A673 (cell line): ENCODE results near the gene FBXW8. TPM values are rescaled to one million over a fixed set of nuclear protein-coding genes. Genes with fewer than 3 reads are reported as not detected.

Source experiments
- BruUV-seq: library from RNA; stranded (reverse); fragments of 400-500 nt; replicated peaks from 2 replicates; lab custom pipeline; 2021; lab: Mats Ljungman, UMichigan
- CTCF ChIA-PET: fragments of 300-600 bp; sonication (Branson Sonifier 250); formaldehyde crosslinking; loops from one replicate; lab custom pipeline; 2022; ENCODE audit warnings: antibody characterized with exemption; lab: Charles Lee
- POLR2A ChIA-PET: fragments of 300-600 bp; sonication (Branson Sonifier 250); formaldehyde crosslinking; loops from one replicate; lab custom pipeline; 2022; ENCODE audit warnings: antibody characterized with exemption; ENCODE audit not compliant: low non-redundant PET; lab: Charles Lee
- DNase-seq: peaks from one replicate; pipeline ENCODE4 v3.0.0-alpha.2; 2015; ENCODE audit warnings: low spot score
- H3K27ac ChIP-seq: fragments of 200-600 bp; sonication (generic); 2 replicates; pipeline ENCODE4 v1.5.1; 2016; ENCODE audit warnings: mixed run types, low read depth, mild to moderate bottlenecking, mixed read lengths, antibody characterized with exemption, low read length; ENCODE audit not compliant: poor library complexity, severe bottlenecking
- H3K27me3 ChIP-seq: fragments of 200-600 bp; sonication (generic); replicated peaks from 2 replicates; pipeline ENCODE4 v1.6.1; 2017; ENCODE audit warnings: mixed run types, low read depth, mild to moderate bottlenecking, mixed read lengths, antibody characterized with exemption, low read length; ENCODE audit not compliant: insufficient read depth, poor library complexity
- H3K36me3 ChIP-seq: fragments of 200-600 bp; sonication (generic); 2 replicates; pipeline ENCODE4 v1.6.1; 2016; ENCODE audit warnings: mixed run types, mild to moderate bottlenecking, mixed read lengths, antibody characterized with exemption, low read length; ENCODE audit not compliant: insufficient read depth, poor library complexity, severe bottlenecking
- H3K4me1 ChIP-seq: fragments of 200-600 bp; sonication (generic); 2 replicates; pipeline ENCODE4 v1.6.1; 2017; ENCODE audit warnings: mixed run types, mild to moderate bottlenecking, mixed read lengths, antibody characterized with exemption, low read length; ENCODE audit not compliant: insufficient read depth, poor library complexity, severe bottlenecking
- H3K4me3 ChIP-seq: fragments of 200-600 bp; sonication (generic); 2 replicates; pipeline ENCODE4 v1.5.1; 2016; ENCODE audit warnings: low read depth, mixed run types, mild to moderate bottlenecking, mixed read lengths, low read length; ENCODE audit not compliant: poor library complexity, severe bottlenecking
- H3K9me3 ChIP-seq: fragments of 200-600 bp; sonication (generic); 2 replicates; pipeline ENCODE4 v1.6.1; 2016; ENCODE audit warnings: mixed run types, low read depth, mild to moderate bottlenecking, mixed read lengths, antibody characterized with exemption, low read length; ENCODE audit not compliant: poor library complexity, severe bottlenecking
- EZH2 ChIP-seq: fragments of 200-600 bp; sonication (generic); IDR thresholded peaks from 2 replicates; pipeline ENCODE4 v1.6.1; 2017; ENCODE audit warnings: borderline replicate concordance, low read depth, mild to moderate bottlenecking, mixed read lengths, antibody characterized with exemption, low read length; ENCODE audit not compliant: poor library complexity, severe bottlenecking
- intact Hi-C: fragments of 100-400 bp; cut with micrococcal nuclease; formaldehyde crosslinking; loops from one replicate; pipeline ENCODE4 v1.10.0; 2022; ENCODE audit not compliant: unreplicated experiment
- total RNA-seq: library from RNA; stranded (reverse); gene quantifications from 2 replicates; pipeline ENCODE4 v1.2.3, GENCODE V29; 2021
- TF ChIP-seq, protein P1 (sequence below): fragments of 300-800, 200-600 bp; sonication (generic); conservative IDR thresholded peaks from 2 replicates; pipeline ENCODE4 v1.5.1; 2017; ENCODE audit warnings: low read depth, mild to moderate bottlenecking, antibody characterized with exemption, low read length, moderate library complexity, mixed read lengths

Gene FBXW8
- total RNA-seq, 1 experiment from 2014 or later = 14.8 TPM

DNA sequence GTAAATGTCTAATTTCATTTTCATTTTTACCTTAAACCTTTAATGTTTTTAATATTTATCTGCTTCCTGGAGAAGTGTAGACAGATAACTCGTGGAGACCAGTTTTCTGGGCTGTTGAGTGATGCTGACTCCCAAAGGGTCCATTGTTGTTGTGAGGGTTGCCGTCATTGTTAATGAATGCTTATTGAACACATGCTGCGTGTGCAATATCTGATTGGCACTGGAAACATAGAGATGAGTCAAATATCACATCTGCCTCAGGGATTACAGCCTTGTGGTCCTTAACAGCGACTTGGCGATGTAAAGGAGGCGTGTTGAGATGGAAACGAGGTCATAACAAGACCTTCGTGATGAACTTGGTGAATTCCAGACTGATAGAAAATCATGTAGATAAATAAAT is 85.9 kb downstream of the FBXW8 start:
- intact Hi-C loops = no loop called here
- Histone ChIP-seq H3K27me3 (no peaks in the 10 kb centered on the region), H3K27ac (no peak overlapping the region), H3K4me1 (no peaks in the 10 kb centered on the region), H3K9me3 (no peaks in the 10 kb centered on the region), H3K4me3 (no peak overlapping the region), H3K36me3 (no peaks in the 10 kb centered on the region)
- no peak for DNase-seq
- ChIA-PET POLR2A (no interaction called here), CTCF (no interaction called here)
- no TSS peak for BruUV-seq
- TF ChIP-seq, protein P1, sequence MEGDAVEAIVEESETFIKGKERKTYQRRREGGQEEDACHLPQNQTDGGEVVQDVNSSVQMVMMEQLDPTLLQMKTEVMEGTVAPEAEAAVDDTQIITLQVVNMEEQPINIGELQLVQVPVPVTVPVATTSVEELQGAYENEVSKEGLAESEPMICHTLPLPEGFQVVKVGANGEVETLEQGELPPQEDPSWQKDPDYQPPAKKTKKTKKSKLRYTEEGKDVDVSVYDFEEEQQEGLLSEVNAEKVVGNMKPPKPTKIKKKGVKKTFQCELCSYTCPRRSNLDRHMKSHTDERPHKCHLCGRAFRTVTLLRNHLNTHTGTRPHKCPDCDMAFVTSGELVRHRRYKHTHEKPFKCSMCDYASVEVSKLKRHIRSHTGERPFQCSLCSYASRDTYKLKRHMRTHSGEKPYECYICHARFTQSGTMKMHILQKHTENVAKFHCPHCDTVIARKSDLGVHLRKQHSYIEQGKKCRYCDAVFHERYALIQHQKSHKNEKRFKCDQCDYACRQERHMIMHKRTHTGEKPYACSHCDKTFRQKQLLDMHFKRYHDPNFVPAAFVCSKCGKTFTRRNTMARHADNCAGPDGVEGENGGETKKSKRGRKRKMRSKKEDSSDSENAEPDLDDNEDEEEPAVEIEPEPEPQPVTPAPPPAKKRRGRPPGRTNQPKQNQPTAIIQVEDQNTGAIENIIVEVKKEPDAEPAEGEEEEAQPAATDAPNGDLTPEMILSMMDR = no peak
- TF ChIP-seq EZH2 = no peak

- no peak for DNase-seq
- Histone ChIP-seq H3K4me3 (no peak overlapping the region), H3K27me3 (no peaks in the 10 kb centered on the region), H3K4me1 (no peaks in the 10 kb centered on the region), H3K36me3 (no peaks in the 10 kb centered on the region), H3K27ac (no peak overlapping the region), H3K9me3 (no peaks in the 10 kb centered on the region)
- TF ChIP-seq EZH2 = no peak
- TF ChIP-seq, protein P1 = no peak
- ChIA-PET CTCF (no interaction called here), POLR2A (no interaction called here)
- intact Hi-C loops = no loop called here
- no TSS peak for BruUV-seq
These were observed 88.3 kb downstream of the FBXW8 start for GRCh38 chr12:116999066-116999465.

DNA sequence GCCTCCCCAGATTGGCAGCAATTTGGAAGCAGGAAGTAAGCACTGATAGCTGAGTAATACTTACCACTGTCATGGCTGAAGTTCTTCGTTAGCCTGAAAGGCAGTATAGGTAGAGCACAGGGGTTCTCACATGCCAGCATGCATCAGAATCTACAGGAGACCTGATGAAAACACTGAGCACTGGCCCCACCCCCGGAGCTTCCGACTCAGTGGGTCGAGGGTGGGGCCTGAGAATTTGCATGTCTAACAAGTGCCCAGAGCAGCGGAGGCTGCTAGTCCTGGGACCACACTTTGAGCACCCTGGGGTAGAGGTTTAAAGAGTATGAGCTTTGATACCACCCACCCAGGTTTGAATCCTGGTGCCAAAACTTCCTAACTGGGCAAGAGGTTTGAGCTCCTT is 89.6 kb downstream of the FBXW8 start:
- POLR2A ChIA-PET = no interaction called here
- H3K9me3 ChIP-seq = no peaks in the 10 kb centered on the region
- TF ChIP-seq, protein P1 = no peak
- CTCF ChIA-PET = no interaction called here
- H3K36me3 ChIP-seq = no peaks in the 10 kb centered on the region
- no peak overlapping the region for H3K27ac ChIP-seq
- intact Hi-C loops = no loop called here
- H3K4me3 ChIP-seq = no peak overlapping the region
- DNase-seq = no peak
- H3K27me3 ChIP-seq = no peaks in the 10 kb centered on the region
- no TSS peak for BruUV-seq
- no peaks in the 10 kb centered on the region for H3K4me1 ChIP-seq
